H1 (cell line): ENCODE data around the gene SOX4. TPM values are rescaled to one million over a fixed set of nuclear protein-coding genes. Genes with fewer than 3 reads are reported as not detected.

Source experiments
- CTCF ChIA-PET: fragments of 300-600 bp; sonication (Branson Sonifier 250); formaldehyde crosslinking; loops from one replicate; lab custom pipeline; 2021; ENCODE audit not compliant: partially characterized antibody; lab: Charles Lee
- POLR2A ChIA-PET: fragments of 300-600 bp; sonication (Branson Sonifier 250); formaldehyde crosslinking; loops from one replicate; lab custom pipeline; 2021; ENCODE audit warnings: inconsistent platforms; ENCODE audit not compliant: partially characterized antibody; lab: Charles Lee
- DNase-seq, 2 experiments: peaks; one replicate each; pipeline versions ENCODE4 v3.0.0 to v3.0.0-alpha.2; 2010 to 2022; ENCODE audit warnings: low spot score in 2 of 2, low read depth in 1 of 2, mixed read lengths in 1 of 2
- FAIRE-seq: peaks from 2 replicates; lab custom pipeline; 2011; peaks lifted over from hg19 to GRCh38; lab: Jason Lieb, UNC
- H2AFZ ChIP-seq: 2 replicates; pipeline ENCODE4 v1.8.1; 2012; ENCODE audit warnings: low read length, inconsistent platforms
- H2AK5ac ChIP-seq: 2 replicates; pipeline ENCODE4 v1.6.1; 2013; ENCODE audit warnings: low read depth, low read length
- H2BK120ac ChIP-seq: replicated peaks from 2 replicates; pipeline ENCODE3; 2013; ENCODE audit warnings: low read depth, low read length, inconsistent platforms
- H2BK12ac ChIP-seq: 2 replicates; pipeline ENCODE4 v1.6.1; 2013; ENCODE audit warnings: low read depth, low read length
- H2BK15ac ChIP-seq: 2 replicates; pipeline ENCODE4 v1.6.1; 2013; ENCODE audit warnings: low read length
- H2BK20ac ChIP-seq: 2 replicates; pipeline ENCODE4 v1.6.1; 2013; ENCODE audit warnings: low read length
- H2BK5ac ChIP-seq: 2 replicates; pipeline ENCODE4 v1.6.1; 2013; ENCODE audit warnings: low read depth, low read length
- H3K14ac ChIP-seq: 2 replicates; pipeline ENCODE4 v1.6.1; 2013; ENCODE audit warnings: inconsistent platforms; ENCODE audit not compliant: insufficient read length
- H3K18ac ChIP-seq: 2 replicates; pipeline ENCODE4 v1.6.1; 2013; ENCODE audit warnings: low read length; ENCODE audit errors: extremely low read depth
- H3K23ac ChIP-seq: 2 replicates; pipeline ENCODE4 v1.6.1; 2013; ENCODE audit warnings: inconsistent platforms; ENCODE audit not compliant: insufficient read length
- H3K23me2 ChIP-seq: 2 replicates; pipeline ENCODE4 v1.6.1; 2013; ENCODE audit warnings: low read depth, low read length
- H3K27ac ChIP-seq: 2 replicates; pipeline ENCODE4 v1.6.1; 2011; ENCODE audit warnings: low read depth, low read length, inconsistent platforms
- H3K27me3 ChIP-seq, 4 experiments: replicated peaks in 1 of 4; 1 replicate in 1 of 4; 2 replicates in 3 of 4; pipeline versions ENCODE4 v1.6.1 to v1.8.1; 2011 to 2013; ENCODE audit warnings: low read length in 3 of 4, mild to moderate bottlenecking in 3 of 4, inconsistent platforms in 2 of 4, mixed read lengths in 2 of 4, moderate library complexity in 1 of 4; ENCODE audit not compliant: control insufficient read depth in 3 of 4, insufficient read depth in 3 of 4; ENCODE audit errors: extremely low read depth in 1 of 4
- H3K36me3 ChIP-seq, 4 experiments: 2 replicates each; pipeline versions ENCODE4 v1.6.1 to v1.8.1; 2011 to 2013; ENCODE audit warnings: mild to moderate bottlenecking in 4 of 4, low read length in 3 of 4, moderate library complexity in 2 of 4, control low read depth in 1 of 4, inconsistent platforms in 1 of 4; ENCODE audit not compliant: insufficient read depth in 4 of 4, control insufficient read depth in 2 of 4
- H3K4ac ChIP-seq: replicated peaks from 2 replicates; pipeline ENCODE3; 2013; ENCODE audit warnings: low read length, low read depth, mixed read lengths, inconsistent platforms; ENCODE audit not compliant: insufficient read length
- H3K4me1 ChIP-seq, 4 experiments: replicated peaks in 1 of 4; 1 replicate in 1 of 4; 2 replicates in 3 of 4; pipeline versions ENCODE4 v1.6.1 to v1.8.1; 2011 to 2013; ENCODE audit warnings: low read length in 3 of 4, inconsistent platforms in 2 of 4, mixed read lengths in 1 of 4; ENCODE audit not compliant: insufficient read depth in 4 of 4, control insufficient read depth in 3 of 4
- H3K4me2 ChIP-seq, 2 experiments: 2 replicates each; pipeline versions ENCODE4 v1.6.1 to v1.8.1; 2011 to 2013; ENCODE audit warnings: low read depth in 2 of 2, low read length in 2 of 2, control low read depth in 1 of 2, inconsistent platforms in 1 of 2, mild to moderate bottlenecking in 1 of 2; ENCODE audit not compliant: insufficient read depth in 1 of 2
- H3K4me3 ChIP-seq, 4 experiments: fragments of 200-600, 300-600 bp in 1 of 4; sonication (generic), shearing (Covaris generic), sonication (Bioruptor Twin) in 1 of 4; 2 replicates each; pipeline versions ENCODE4 v1.5.1 to v1.8.1; 2011 to 2016; ENCODE audit warnings: low read length in 4 of 4, low read depth in 3 of 4, control low read depth in 2 of 4, inconsistent platforms in 2 of 4, mild to moderate bottlenecking in 2 of 4, mixed read lengths in 1 of 4, moderate library complexity in 1 of 4; ENCODE audit not compliant: insufficient read depth in 2 of 4; ENCODE audit errors: extremely low read depth in 1 of 4
- H3K56ac ChIP-seq: replicated peaks from 2 replicates; pipeline ENCODE3; 2013; ENCODE audit warnings: low read depth, mild to moderate bottlenecking, mixed read lengths, low read length, inconsistent platforms; ENCODE audit not compliant: insufficient read length
- H3K79me1 ChIP-seq: 2 replicates; pipeline ENCODE4 v1.6.1; 2013; ENCODE audit warnings: low read depth, low read length, control low read depth
- H3K79me2 ChIP-seq, 2 experiments: 2 replicates each; pipeline versions ENCODE4 v1.6.1 to v1.8.1; 2012 to 2013; ENCODE audit warnings: low read length in 2 of 2, mild to moderate bottlenecking in 2 of 2, inconsistent platforms in 1 of 2; ENCODE audit not compliant: insufficient read depth in 2 of 2, control insufficient read depth in 1 of 2
- H3K9ac ChIP-seq, 4 experiments: replicated peaks in 1 of 4; 1 replicate in 1 of 4; 2 replicates in 3 of 4; pipeline versions ENCODE4 v1.6.1 to v1.8.1; 2011 to 2013; ENCODE audit warnings: low read depth in 3 of 4, low read length in 3 of 4, control low read depth in 2 of 4, mild to moderate bottlenecking in 2 of 4, moderate library complexity in 2 of 4, inconsistent platforms in 1 of 4; ENCODE audit errors: extremely low read depth in 1 of 4
- H3K9me3 ChIP-seq, 2 experiments: 2 replicates each; pipeline versions ENCODE4 v1.6.1 to v1.8.1; 2012 to 2013; ENCODE audit warnings: mild to moderate bottlenecking in 2 of 2, moderate library complexity in 2 of 2, control low read depth in 1 of 2, inconsistent platforms in 1 of 2, low read depth in 1 of 2, low read length in 1 of 2, mixed read lengths in 1 of 2; ENCODE audit not compliant: insufficient read depth in 2 of 2
- H4K20me1 ChIP-seq, 2 experiments: replicated peaks in 1 of 2; 2 replicates each; pipeline versions ENCODE3 to v1.8.1; 2011 to 2013; ENCODE audit warnings: inconsistent platforms in 2 of 2, low read length in 2 of 2, mild to moderate bottlenecking in 1 of 2; ENCODE audit not compliant: insufficient read depth in 2 of 2, control insufficient read depth in 1 of 2
- H4K5ac ChIP-seq: 2 replicates; pipeline ENCODE4 v1.6.1; 2013; ENCODE audit warnings: low read length, low read depth, mixed read lengths, inconsistent platforms; ENCODE audit not compliant: insufficient read length
- H4K8ac ChIP-seq: 2 replicates; pipeline ENCODE4 v1.8.0; 2013; ENCODE audit warnings: mild to moderate bottlenecking, moderate library complexity, low read length, inconsistent platforms; ENCODE audit not compliant: insufficient read depth; ENCODE audit errors: extremely low read depth
- H4K91ac ChIP-seq: replicated peaks from 2 replicates; pipeline ENCODE3; 2013; ENCODE audit warnings: low read length, mixed read lengths, inconsistent platforms; ENCODE audit not compliant: insufficient read length
- BCL11A ChIP-seq, 2 experiments: IDR thresholded peaks; one replicate each; pipeline ENCODE4 v1.6.1; 2011; ENCODE audit warnings: low read depth in 2 of 2, low read length in 2 of 2, mild to moderate bottlenecking in 2 of 2
- BRCA1 ChIP-seq: IDR thresholded peaks from 2 replicates; pipeline ENCODE4 v1.6.1; 2012; ENCODE audit warnings: low read depth, low read length, improper control_type of control experiment
- E2F6 ChIP-seq: IDR thresholded peaks from 2 replicates; pipeline ENCODE4 v1.6.1; 2012; ENCODE audit warnings: inconsistent platforms
- PHF8 ChIP-seq: fragments of 200-600 bp; sonication (generic); conservative IDR thresholded peaks from 2 replicates; pipeline ENCODE4 v1.7.1; 2012; ENCODE audit warnings: low read depth, mild to moderate bottlenecking, inconsistent platforms, low read length, moderate library complexity
- RAD21 ChIP-seq, 2 experiments: IDR thresholded peaks in 1 of 2; conservative IDR thresholded peaks in 1 of 2; 2 replicates each; pipeline ENCODE4 v1.6.1; 2011; ENCODE audit warnings: low read depth in 2 of 2, low read length in 2 of 2, improper control_type of control experiment in 1 of 2, inconsistent platforms in 1 of 2, mild to moderate bottlenecking in 1 of 2, moderate library complexity in 1 of 2
- RNF2 ChIP-seq: fragments of 200-900, 300-1000 bp; sonication (generic); IDR thresholded peaks from 2 replicates; pipeline ENCODE4 v1.7.1; 2016; ENCODE audit warnings: borderline replicate concordance, low read depth, mild to moderate bottlenecking, antibody characterized with exemption, low read length; ENCODE audit not compliant: poor library complexity, severe bottlenecking; ENCODE audit errors: missing control alignments
- RXRA ChIP-seq: IDR thresholded peaks from 2 replicates; pipeline ENCODE4 v1.6.1; 2011; ENCODE audit warnings: low read depth, mild to moderate bottlenecking, low read length, moderate library complexity; ENCODE audit not compliant: insufficient read depth
- SIN3A ChIP-seq, 2 experiments: IDR thresholded peaks in 1 of 2; conservative IDR thresholded peaks in 1 of 2; 2 replicates each; pipeline ENCODE4 v1.6.1; 2011 to 2012; ENCODE audit warnings: low read length in 2 of 2, improper control_type of control experiment in 1 of 2, low read depth in 1 of 2, mild to moderate bottlenecking in 1 of 2
- SIRT6 ChIP-seq: IDR thresholded peaks from one replicate; pipeline ENCODE4 v1.7.1; 2012; ENCODE audit warnings: low read length, inconsistent platforms
- SRF ChIP-seq: IDR thresholded peaks from 2 replicates; pipeline ENCODE4 v1.6.1; 2011; ENCODE audit warnings: mild to moderate bottlenecking, low read depth, low read length, moderate library complexity
- TAF1 ChIP-seq: IDR thresholded peaks from 2 replicates; pipeline ENCODE4 v1.6.1; 2011; ENCODE audit warnings: mild to moderate bottlenecking, low read depth, low read length
- TBP ChIP-seq: IDR thresholded peaks from 2 replicates; pipeline ENCODE4 v1.6.1; 2011; ENCODE audit warnings: low read depth, low read length, improper control_type of control experiment
- ZNF274 ChIP-seq: IDR thresholded peaks from 2 replicates; pipeline ENCODE4 v1.7.0; 2012; ENCODE audit warnings: low read length, borderline replicate concordance; ENCODE audit errors: extremely low read depth
- WGBS, 2 experiments: shearing (Covaris generic) in 1 of 2; methylation state at CpG; one replicate each; pipeline versions ENCODE4 v1.1.6 to v1.1.7; 2013 to 2015; ENCODE audit warnings: low lambda C conversion rate in 2 of 2, mixed read lengths in 2 of 2, inconsistent platforms in 1 of 2, low coverage in 1 of 2, missing lambda C conversion rate in 1 of 2; ENCODE audit not compliant: insufficient replicate concordance in 2 of 2, insufficient coverage in 1 of 2, insufficient read length in 1 of 2; ENCODE audit errors: extremely low coverage in 1 of 2, missing lambda C conversion rate in 1 of 2; 5-methylcytosine and 5-hydroxymethylcytosine counted together
- polyA plus RNA-seq, 7 experiments: library from polyadenylated mRNA; depleted of rRNA in 3 of 7; stranded (reverse) in 5 of 7; unstranded in 2 of 7; fragments of >200 nt in 5 of 7; fragments of 200-250 nt in 2 of 7; gene quantifications; 1 replicate in 5 of 7; 2 replicates in 1 of 7; 4 replicates in 1 of 7; pipeline versions ENCODE4 v1.2.1 to v1.2.3, GENCODE V29; 2011 to 2013; ENCODE audit warnings: missing spikeins in 2 of 7, mixed read lengths in 2 of 7
- total RNA-seq: library from RNA; stranded (reverse); fragmentation: NEBNext Ultra II Directional; extraction: Animal tissue kit (Norgen Biotek cat#: 25700); gene quantifications from 2 replicates; pipeline ENCODE4 v1.2.1, GENCODE V29; 2021

Gene SOX4
- total and polyA plus RNA-seq, 2 of the 8 experiments (the other 6 are each of a cell fraction or from before 2014, with no cell fraction given): 14.1 to 169 TPM

- no peak for DNase-seq
- no peak overlapping the region for H4K8ac ChIP-seq
- POLR2A ChIA-PET: no interaction called here
- H3K27ac ChIP-seq: no peak overlapping the region
- no peak overlapping the region for H2BK15ac ChIP-seq
- no peak overlapping the region for H4K91ac ChIP-seq
- H3K23ac ChIP-seq: no peak overlapping the region
- CTCF ChIA-PET: no interaction called here
- no peaks in the 10 kb centered on the region for H3K79me2 ChIP-seq
- no peak overlapping the region for H3K4me2 ChIP-seq
- no peak overlapping the region for H3K18ac ChIP-seq
- no peak overlapping the region for H4K5ac ChIP-seq
- no peak overlapping the region for H2BK5ac ChIP-seq
- no peaks in the 10 kb centered on the region for H3K4me1 ChIP-seq
- no peaks in the 10 kb centered on the region for H3K36me3 ChIP-seq
- 81% methylated on average over 1 of the region's 1 CpG; no CpG with 5 or more reads in 1 of the 2 experiments for WGBS, 2 experiments
- no peaks in the 10 kb centered on the region for H4K20me1 ChIP-seq
- no peak overlapping the region for H2BK12ac ChIP-seq
- H2AFZ ChIP-seq: no peak overlapping the region
- no peak overlapping the region for H2BK20ac ChIP-seq
- H3K27me3 ChIP-seq: no peaks in the 10 kb centered on the region
- no peaks in the 10 kb centered on the region; the same call in 1 of the 2 replicates for H3K23me2 ChIP-seq
- no peak for FAIRE-seq
- H3K9ac ChIP-seq: no peak overlapping the region
- H3K4me3 ChIP-seq: no peak overlapping the region
- no peak overlapping the region for H2BK120ac ChIP-seq
- H3K14ac ChIP-seq: no peak overlapping the region
- no peak overlapping the region for H3K56ac ChIP-seq
- no peaks in the 10 kb centered on the region for H3K79me1 ChIP-seq
- H3K9me3 ChIP-seq: no peaks in the 10 kb centered on the region
- H2AK5ac ChIP-seq: no peak overlapping the region
- H3K4ac ChIP-seq: no peak overlapping the region
- no peak for TF ChIP-seq SIRT6
- TF ChIP-seq BRCA1: no peak
- TF ChIP-seq SRF: no peak
- no peak for TF ChIP-seq ZNF274
- TF ChIP-seq PHF8: no peak
- TF ChIP-seq RAD21 (IDR thresholded peaks at IDR 0.05 in 1 of 2, conservative IDR thresholded peaks at IDR 0.05 in 1 of 2; ENCODE audit: low read depth in 2 of 2, low read length in 2 of 2): no peak
- TF ChIP-seq E2F6: no peak
- no peak for TF ChIP-seq SIN3A (conservative IDR thresholded peaks at IDR 0.05 in 1 of 2, IDR thresholded peaks at IDR 0.05 in 1 of 2; ENCODE audit: low read depth in 1 of 2, low read length in 2 of 2)
- TF ChIP-seq RNF2: no peak
- TF ChIP-seq RXRA: no peak
- no peak for TF ChIP-seq TAF1
- no peak for TF ChIP-seq BCL11A (IDR thresholded peaks at IDR 0.05; ENCODE audit: low read depth in 2 of 2, low read length in 2 of 2)
- no peak for TF ChIP-seq TBP
Measured at GRCh38 chr6:21565431-21565830, 28.1 kb upstream of the SOX4 start.
